ENCODE measurements around the gene WDFY2. TPM values are rescaled to one million over a fixed set of nuclear protein-coding genes. Genes with fewer than 3 reads are reported as not detected.

Gene WDFY2
- total and polyA plus RNA-seq, 2 experiments from 2014 or later = 11.4 to 24.0 TPM

GRCh38 chr13:51643882-51644281 is 59.6 kb downstream of the WDFY2 start:
- H3K27ac ChIP-seq (ENCODE audit: low read depth) = peak overlapping the region; percentile 91
- H3K4me2 ChIP-seq = peak overlapping the region; percentile 59
- Mint-ChIP-seq H3K27me3 (ENCODE audit: insufficient read depth, low read depth, poor library complexity) (peaks cover 3% of the 10 kb centered on the region), H3K9me3 (no peaks in the 10 kb centered on the region; the same call in 2 of the 3 replicates), H3K36me3 (ENCODE audit: low read depth) (peaks cover 9% of the 10 kb centered on the region; the same call in 2 of the 3 replicates), H3K27ac (peak overlapping the region; percentile 93), H3K4me3 (peak overlapping the region; percentile 49; the same call in 2 of the 3 replicates), H3K4me1 (peaks cover 58% of the 10 kb centered on the region)
- H3K36me3 ChIP-seq (ENCODE audit: insufficient read depth) = no peaks in the 10 kb centered on the region
- ATAC-seq (no peak), DNase-seq (ENCODE audit: low spot score) (no peak)
- no peaks in the 10 kb centered on the region for H3K27me3 ChIP-seq (ENCODE audit: insufficient read depth)
- peak overlapping the region; percentile 24 for H3K4me3 ChIP-seq
- TF ChIP-seq EZH2 (IDR thresholded peaks at IDR 0.05; ENCODE audit: low read depth, unreplicated experiment) = no peak
- no peak for TF ChIP-seq ZNF114 (CRISPR knock-in tag; IDR thresholded peaks at IDR 0.05)
- TF ChIP-seq POLR2AphosphoS5 (IDR thresholded peaks at IDR 0.05; ENCODE audit: low read depth) = no peak
- TF ChIP-seq CREB1 (CRISPR knock-in tag; IDR thresholded peaks at IDR 0.05; ENCODE audit: low read depth) = no peak
- no peak for TF ChIP-seq CTCF (conservative IDR thresholded peaks at IDR 0.05; ENCODE audit: low read depth in 2 of 2)
- no peak for TF ChIP-seq REST (IDR thresholded peaks at IDR 0.05; ENCODE audit: unreplicated experiment)
- TF ChIP-seq EZH2phosphoT487 (IDR thresholded peaks at IDR 0.05; ENCODE audit: unreplicated experiment) = no peak
- TF ChIP-seq NANOG (IDR thresholded peaks at IDR 0.05; ENCODE audit: borderline replicate concordance) = no peak
- TF ChIP-seq ZNF462 (CRISPR knock-in tag; IDR thresholded peaks at IDR 0.05) = no peak
- peaks cover 91% of the 10 kb centered on the region for H3K79me2 ChIP-seq (replicated peaks; ENCODE audit: insufficient read depth)
- H3K4me1 ChIP-seq (ENCODE audit: insufficient read depth) = peaks cover 54% of the 10 kb centered on the region
- H2AFZ ChIP-seq = no peak overlapping the region
- H4K20me1 ChIP-seq (replicated peaks; ENCODE audit: insufficient read depth) = no peaks in the 10 kb centered on the region
- no peaks in the 10 kb centered on the region for H3K9me2 ChIP-seq (ENCODE audit: insufficient read depth)
- H3F3A ChIP-seq (replicated peaks; ENCODE audit: low read depth) = no peaks in the 10 kb centered on the region
